ENCODE measurements around the gene KCTD1. TPM values are rescaled to one million over a fixed set of nuclear protein-coding genes. Genes with fewer than 3 reads are reported as not detected.

KCTD1 gene
- polyA plus RNA-seq, 1 of the 3 experiments (the other 2 are of a cell fraction) = 12.8 TPM

GRCh38 chr18:26416652-26417150, 131.7 kb downstream of the KCTD1 start:
- CTCF ChIA-PET = interaction anchor here (1.5 to 2.5 kb wide), 2 partner anchors 11 to 33 kb away, joined by 7 to 8 read pairs; no protein-coding TSS in a partner anchor
- no peaks in the 10 kb centered on the region for H3K36me3 ChIP-seq (replicated peaks in 1 of 2; ENCODE audit: control insufficient read depth in 1 of 2, insufficient read depth in 2 of 2, low read length in 1 of 2)
- no peaks in the 10 kb centered on the region for H4K20me1 ChIP-seq (ENCODE audit: insufficient read depth)
- no peak overlapping the region for H3K4me3 ChIP-seq (ENCODE audit: low read depth in 2 of 2, low read length in 1 of 2)
- 95% methylated on average over 8 of the region's 8 CpGs for WGBS (ENCODE audit: low lambda C conversion rate)
- 0 out of 2 replicates have a peak, but pooled peaks cover 6% of the 10 kb centered on the region for H3K9me3 ChIP-seq
- H3K27me3 ChIP-seq (ENCODE audit: insufficient read depth) = no peaks in the 10 kb centered on the region
- H3F3A ChIP-seq (replicated peaks; ENCODE audit: insufficient read depth) = no peaks in the 10 kb centered on the region
- no peak overlapping the region for H3K27ac ChIP-seq (ENCODE audit: low read depth in 2 of 2, low read length in 1 of 2)
- H2AFZ ChIP-seq (ENCODE audit: low read depth) = no peak overlapping the region
- no peaks in the 10 kb centered on the region for H3K9me2 ChIP-seq
- no peak for DNase-seq
- peaks cover 0 to 6% of the 10 kb centered on the region in 2 experiments; a peak in 2 of 4 replicates for H3K4me1 ChIP-seq (ENCODE audit: control insufficient read depth in 1 of 2, insufficient read depth in 2 of 2, low read depth in 1 of 2, low read length in 1 of 2)
- POLR2A ChIA-PET = no interaction called here
- TF ChIP-seq RAD21 (IDR thresholded peaks at IDR 0.05; ENCODE audit: low read length) (no peak), TEAD4 (IDR thresholded peaks at IDR 0.05; ENCODE audit: borderline replicate concordance, insufficient read depth) (no peak), USF2 (IDR thresholded peaks at IDR 0.05; ENCODE audit: borderline replicate concordance, low read depth, low read length) (no peak), NRF1 (IDR thresholded peaks at IDR 0.05; ENCODE audit: low read depth, low read length) (no peak), PBX3 (IDR thresholded peaks at IDR 0.05) (no peak), FOSL2 (IDR thresholded peaks at IDR 0.05; ENCODE audit: borderline replicate concordance, low read depth) (no peak), TAF1 (IDR thresholded peaks at IDR 0.05; ENCODE audit: borderline replicate concordance, low read depth, low read length) (no peak), IRF3 (IDR thresholded peaks at IDR 0.05; ENCODE audit: low read depth, low read length) (no peak), CTCF (IDR thresholded peaks at IDR 0.05) (no peak), GABPA (IDR thresholded peaks at IDR 0.05; ENCODE audit: low read depth) (no peak), YY1 (IDR thresholded peaks at IDR 0.05; ENCODE audit: low read depth) (no peak), GATA2 (CRISPR knock-in tag; IDR thresholded peaks at IDR 0.05) (no peak), EP300 (IDR thresholded peaks at IDR 0.05; ENCODE audit: borderline replicate concordance in 1 of 2, low read depth in 1 of 2, low read length in 1 of 2) (no peak), MXI1 (IDR thresholded peaks at IDR 0.05; ENCODE audit: low read depth, low read length) (no peak), SIN3A (IDR thresholded peaks at IDR 0.05; ENCODE audit: borderline replicate concordance, low read depth, low read length) (no peak), TCF12 (IDR thresholded peaks at IDR 0.05) (no peak), EZH2phosphoT487 (IDR thresholded peaks at IDR 0.05; ENCODE audit: borderline replicate concordance, low read depth) (no peak), FOXM1 (IDR thresholded peaks at IDR 0.05; ENCODE audit: low read depth) (no peak)
- TF ChIP-seq, protein P1, sequence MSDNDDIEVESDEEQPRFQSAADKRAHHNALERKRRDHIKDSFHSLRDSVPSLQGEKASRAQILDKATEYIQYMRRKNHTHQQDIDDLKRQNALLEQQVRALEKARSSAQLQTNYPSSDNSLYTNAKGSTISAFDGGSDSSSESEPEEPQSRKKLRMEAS (IDR thresholded peaks at IDR 0.05; ENCODE audit: low read depth) = no peak
- H3K9ac ChIP-seq = no peak overlapping the region
- H3K4me2 ChIP-seq = no peak overlapping the region
- H3K79me2 ChIP-seq (ENCODE audit: insufficient read depth) = no peaks in the 10 kb centered on the region
